ENCODE measurements around the gene APCDD1L. TPM values are rescaled to one million over a fixed set of nuclear protein-coding genes. Genes with fewer than 3 reads are reported as not detected.

APCDD1L gene
- total and polyA plus RNA-seq, 8 donors, result 0.16 to 1.8 (median 0.32) TPM

- no peaks in the 10 kb centered on the region for H3K36me3 ChIP-seq
- DNase-seq (no peak), ATAC-seq (no peak), FAIRE-seq (no peak)
- intact Hi-C loops (cut with DNase I), result no loop called here
- H3K9me3 ChIP-seq, result peaks cover 0 to 4% (median 0%) of the 10 kb centered on the region in 4 donors
- no peaks in the 10 kb centered on the region for H3K27me3 ChIP-seq
- H3K4me1 ChIP-seq, result no peaks in the 10 kb centered on the region
- no peak overlapping the region for H3K27ac ChIP-seq
- TF ChIP-seq CTCF (IDR thresholded peaks at IDR 0.05), result no peak
- H3K4me3 ChIP-seq, result no peak overlapping the region
Observed at GRCh38 chr20:58531657-58532056, 16.5 kb upstream of the APCDD1L start.

GRCh38 chr20:58531063-58531462 is 15.9 kb upstream of the APCDD1L start:
- Histone ChIP-seq H3K27me3 (no peaks in the 10 kb centered on the region), H3K9me3 (peaks cover 0 to 4% (median 0%) of the 10 kb centered on the region in 4 donors), H3K27ac (no peak overlapping the region), H3K4me3 (no peak overlapping the region), H3K36me3 (no peaks in the 10 kb centered on the region), H3K4me1 (no peaks in the 10 kb centered on the region)
- TF ChIP-seq CTCF (IDR thresholded peaks at IDR 0.05), result no peak
- DNase-seq (no peak), FAIRE-seq (no peak), ATAC-seq (no peak)
- intact Hi-C loops (cut with DNase I), result no loop called here

GRCh38 chr20:58528412-58528811 is 13.2 kb upstream of the APCDD1L start:
- intact Hi-C loops (cut with DNase I), result no loop called here
- ATAC-seq (no peak), FAIRE-seq (no peak), DNase-seq (no peak)
- Histone ChIP-seq H3K4me1 (no peaks in the 10 kb centered on the region), H3K9me3 (peaks cover 0 to 4% (median 0%) of the 10 kb centered on the region in 4 donors), H3K27me3 (no peaks in the 10 kb centered on the region), H3K36me3 (no peaks in the 10 kb centered on the region), H3K27ac (no peak overlapping the region), H3K4me3 (no peak overlapping the region)
- WGBS, 2 donors, result 76 to 84% methylated on average over 1 of the region's 1 CpG
- no peak for TF ChIP-seq CTCF (IDR thresholded peaks at IDR 0.05)

GRCh38 chr20:58526411-58526810 is 11.2 kb upstream of the APCDD1L start:
- intact Hi-C loops (cut with DNase I), result no loop called here
- FAIRE-seq (no peak), DNase-seq (no peak), ATAC-seq (no peak)
- Histone ChIP-seq H3K36me3 (no peaks in the 10 kb centered on the region), H3K27me3 (no peaks in the 10 kb centered on the region), H3K4me1 (no peaks in the 10 kb centered on the region), H3K9me3 (peaks cover 0 to 4% (median 0%) of the 10 kb centered on the region in 4 donors), H3K4me3 (no peak overlapping the region), H3K27ac (no peak overlapping the region)
- 81 to 86% methylated on average over 3 of the region's 3 CpGs for WGBS, 2 donors
- no peak for TF ChIP-seq CTCF (IDR thresholded peaks at IDR 0.05)

GRCh38 chr20:58524814-58525213 is 9.6 kb upstream of the APCDD1L start:
- Histone ChIP-seq H3K36me3 (no peaks in the 10 kb centered on the region), H3K4me3 (no peak overlapping the region), H3K9me3 (peaks cover 0 to 4% (median 0%) of the 10 kb centered on the region in 4 donors), H3K27me3 (no peaks in the 10 kb centered on the region), H3K4me1 (no peaks in the 10 kb centered on the region), H3K27ac (no peak overlapping the region)
- intact Hi-C loops (cut with DNase I), result no loop called here
- 57 to 67% methylated on average over 7 of the region's 7 CpGs for WGBS, 2 donors
- no peak for TF ChIP-seq CTCF (IDR thresholded peaks at IDR 0.05)
- FAIRE-seq (no peak), DNase-seq (no peak), ATAC-seq (no peak)
